Endodermal cell (in vitro differentiated cells): Measurements from ENCODE around the gene SCRN2. TPM values are rescaled to one million over a fixed set of nuclear protein-coding genes. Genes with fewer than 3 reads are reported as not detected.

Experiments used
- DNase-seq: peaks from one replicate; pipeline ENCODE4 v3.0.0-alpha.2; 2017
- H3K27ac ChIP-seq: 2 replicates; pipeline ENCODE4 v1.5.1; 2013; ENCODE audit warnings: mild to moderate bottlenecking, low read depth, low read length, moderate library complexity
- H3K27me3 ChIP-seq: 2 replicates; pipeline ENCODE4 v1.6.1; 2013; ENCODE audit warnings: mild to moderate bottlenecking, low read length, moderate library complexity; ENCODE audit not compliant: insufficient read depth, control insufficient read depth, poor library complexity, severe bottlenecking
- H3K36me3 ChIP-seq: 2 replicates; pipeline ENCODE4 v1.7.0; 2013; ENCODE audit warnings: mild to moderate bottlenecking, low read length, moderate library complexity; ENCODE audit not compliant: control insufficient read depth, insufficient read depth
- H3K4me1 ChIP-seq: one replicate; pipeline ENCODE4 v1.7.0; 2013; ENCODE audit warnings: low read length; ENCODE audit not compliant: control insufficient read depth, insufficient read depth
- H3K4me3 ChIP-seq: 2 replicates; pipeline ENCODE4 v1.5.1; 2013; ENCODE audit warnings: mild to moderate bottlenecking, low read length, moderate library complexity
- H3K9ac ChIP-seq: 2 replicates; pipeline ENCODE4 v1.6.1; 2013; ENCODE audit warnings: mild to moderate bottlenecking, low read length, moderate library complexity; ENCODE audit not compliant: poor library complexity, severe bottlenecking; ENCODE audit errors: extremely low read depth
- H3K9me3 ChIP-seq: 2 replicates; pipeline ENCODE4 v1.6.1; 2013; ENCODE audit warnings: mild to moderate bottlenecking, low read length, moderate library complexity; ENCODE audit not compliant: control insufficient read depth
- H3K27ac Mint-ChIP-seq: 2 replicates; pipeline ENCODE4 v1.8.0; 2020; ENCODE audit warnings: mixed read lengths
- H3K27me3 Mint-ChIP-seq: 2 replicates; pipeline ENCODE4 v1.8.0; 2021; ENCODE audit warnings: mild to moderate bottlenecking, mixed read lengths; ENCODE audit not compliant: insufficient read depth
- H3K36me3 Mint-ChIP-seq: 2 replicates; pipeline ENCODE4 v1.8.0; 2020; ENCODE audit warnings: low read depth, mixed read lengths
- H3K4me1 Mint-ChIP-seq: 2 replicates; pipeline ENCODE4 v1.8.0; 2020; ENCODE audit warnings: mixed read lengths
- H3K4me3 Mint-ChIP-seq: 2 replicates; pipeline ENCODE4 v1.8.0; 2020; ENCODE audit warnings: mild to moderate bottlenecking, moderate library complexity, mixed read lengths
- H3K9me3 Mint-ChIP-seq: 2 replicates; pipeline ENCODE4 v1.8.0; 2020; ENCODE audit warnings: mild to moderate bottlenecking, mixed read lengths
- CTCF ChIP-seq: fragments of 200-600 bp; sonication (generic); conservative IDR thresholded peaks from 2 replicates; pipeline ENCODE4 v1.5.0; 2021; ENCODE audit warnings: antibody characterized with exemption, mild to moderate bottlenecking
- WGBS, 2 experiments: methylation state at CpG; one replicate each; pipeline versions ENCODE4 v1.1.5 to v1.1.7; 2013; ENCODE audit warnings: missing lambda C conversion rate in 2 of 2, mixed read lengths in 1 of 2; ENCODE audit not compliant: insufficient coverage in 1 of 2, insufficient read length in 1 of 2; 5-methylcytosine and 5-hydroxymethylcytosine counted together
- total RNA-seq, 2 donors: library from RNA; stranded (reverse); fragmentation: NEBNext Ultra II Directional in 1 of 2; extraction: Animal tissue kit (Norgen Biotek cat#: 25700) in 1 of 2; gene quantifications; 2 replicates in 1 of 2; 3 replicates in 1 of 2; pipeline ENCODE4 v1.2.1, GENCODE V29; 2021

Gene SCRN2
- total RNA-seq, 2 donors from 2014 or later, result 54.5 to 71.9 TPM

- Histone ChIP-seq H3K27me3 (no peaks in the 10 kb centered on the region), H3K4me3 (no peak overlapping the region), H3K36me3 (peaks cover 13% of the 10 kb centered on the region), H3K4me1 (no peaks in the 10 kb centered on the region), H3K9ac (no peak overlapping the region), H3K9me3 (no peaks in the 10 kb centered on the region), H3K27ac (no peak overlapping the region)
- Mint-ChIP-seq H3K36me3 (peaks cover 18% of the 10 kb centered on the region), H3K4me1 (peaks cover 10% of the 10 kb centered on the region), H3K9me3 (no peaks in the 10 kb centered on the region), H3K4me3 (no peak overlapping the region), H3K27me3 (no peaks in the 10 kb centered on the region), H3K27ac (no peak overlapping the region)
- no peak for DNase-seq
- WGBS, 2 experiments, result 93 to 94% methylated on average over 6 to 11 of the region's 11 CpGs
- no peak for TF ChIP-seq CTCF
These were observed 22.9 kb downstream of the SCRN2 start for GRCh38 chr17:47818002-47818695.

GRCh38 chr17:47816947-47817346 lies 24.1 kb downstream of the SCRN2 start:
- Histone ChIP-seq H3K9me3 (no peaks in the 10 kb centered on the region), H3K27ac (no peak overlapping the region), H3K27me3 (no peaks in the 10 kb centered on the region), H3K9ac (no peak overlapping the region), H3K36me3 (peaks cover 13% of the 10 kb centered on the region), H3K4me1 (no peaks in the 10 kb centered on the region), H3K4me3 (no peak overlapping the region)
- Mint-ChIP-seq H3K4me3 (no peak overlapping the region), H3K9me3 (no peaks in the 10 kb centered on the region), H3K27me3 (no peaks in the 10 kb centered on the region), H3K36me3 (peaks cover 17% of the 10 kb centered on the region), H3K4me1 (peaks cover 10% of the 10 kb centered on the region), H3K27ac (no peak overlapping the region)
- TF ChIP-seq CTCF, result no peak
- no peak for DNase-seq
- 94 to 98% methylated on average over 7 to 10 of the region's 10 CpGs for WGBS, 2 experiments

- DNase-seq, result no peak
- H3K36me3 Mint-ChIP-seq, result peaks cover 17% of the 10 kb centered on the region
- no peak overlapping the region for H3K27ac ChIP-seq
- 94% methylated on average over 12 to 21 of the region's 21 CpGs for WGBS, 2 experiments
- no peaks in the 10 kb centered on the region for H3K9me3 Mint-ChIP-seq
- H3K4me1 ChIP-seq, result no peaks in the 10 kb centered on the region
- H3K27me3 Mint-ChIP-seq, result no peaks in the 10 kb centered on the region
- H3K9me3 ChIP-seq, result no peaks in the 10 kb centered on the region
- no peak overlapping the region for H3K4me3 Mint-ChIP-seq
- no peak overlapping the region for H3K4me3 ChIP-seq
- H3K27ac Mint-ChIP-seq, result no peak overlapping the region
- TF ChIP-seq CTCF, result no peak
- peaks cover 13% of the 10 kb centered on the region for H3K36me3 ChIP-seq
- H3K4me1 Mint-ChIP-seq, result peaks cover 6% of the 10 kb centered on the region
- H3K9ac ChIP-seq, result no peak overlapping the region
- no peaks in the 10 kb centered on the region for H3K27me3 ChIP-seq
These were observed 24.9 kb downstream of the SCRN2 start for GRCh38 chr17:47816111-47816735.
